MV-4-11 (cell line): Measurements from ENCODE around the gene RAX.

Experiments used
- DNase-seq: peaks from one replicate; lab custom pipeline; 2025; lab: John Stamatoyannopoulos, UW

Gene RAX

DNA sequence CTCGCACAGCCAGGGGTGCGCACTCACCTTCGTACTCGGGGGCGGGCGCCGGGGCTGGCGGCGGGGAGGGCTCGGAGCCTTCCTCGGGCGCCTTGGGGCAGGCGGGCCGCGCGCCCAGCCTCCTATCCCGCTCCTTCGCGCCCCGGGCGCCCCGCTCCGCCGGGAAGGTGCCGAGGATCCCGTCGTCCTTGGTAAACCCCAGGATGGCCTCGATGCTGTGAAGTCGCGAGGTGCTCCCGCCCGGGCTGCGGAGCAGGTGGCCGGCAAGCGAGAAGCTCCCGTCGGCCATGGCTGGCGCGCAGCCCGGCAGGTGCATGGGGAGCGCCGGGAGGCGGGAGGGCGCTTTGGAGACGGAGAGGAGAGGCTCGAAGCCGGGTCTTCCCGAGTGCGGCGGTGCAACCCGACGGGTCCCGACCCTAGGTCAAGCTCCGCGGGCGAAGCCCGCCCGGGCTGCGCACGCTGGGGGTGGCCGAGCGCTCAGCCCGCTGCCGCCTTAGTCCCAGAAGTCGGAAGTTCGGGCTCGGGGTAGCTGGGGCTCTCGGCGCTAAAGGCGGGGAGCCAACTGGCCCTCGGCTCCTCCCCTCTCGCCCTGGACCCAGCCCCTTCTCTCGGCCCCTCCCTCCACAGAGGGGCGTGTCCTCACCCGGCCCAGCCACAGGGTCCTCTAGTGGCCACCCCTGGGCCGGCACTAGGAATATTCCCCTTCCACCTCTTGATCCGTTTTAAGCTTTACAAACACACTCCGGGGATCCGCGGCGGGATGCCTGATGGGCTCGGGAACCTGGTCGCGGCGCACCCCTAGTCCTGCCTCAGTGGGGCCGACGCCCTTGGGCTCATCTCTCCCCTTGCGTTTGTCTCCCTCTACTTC is at the start of gene RAX:
RAX (minus strand) TSS at position 564 of the 868 bp plus-strand sequence; CDS start at position 316, 248 bp downstream.
- no peak for DNase-seq

DNA sequence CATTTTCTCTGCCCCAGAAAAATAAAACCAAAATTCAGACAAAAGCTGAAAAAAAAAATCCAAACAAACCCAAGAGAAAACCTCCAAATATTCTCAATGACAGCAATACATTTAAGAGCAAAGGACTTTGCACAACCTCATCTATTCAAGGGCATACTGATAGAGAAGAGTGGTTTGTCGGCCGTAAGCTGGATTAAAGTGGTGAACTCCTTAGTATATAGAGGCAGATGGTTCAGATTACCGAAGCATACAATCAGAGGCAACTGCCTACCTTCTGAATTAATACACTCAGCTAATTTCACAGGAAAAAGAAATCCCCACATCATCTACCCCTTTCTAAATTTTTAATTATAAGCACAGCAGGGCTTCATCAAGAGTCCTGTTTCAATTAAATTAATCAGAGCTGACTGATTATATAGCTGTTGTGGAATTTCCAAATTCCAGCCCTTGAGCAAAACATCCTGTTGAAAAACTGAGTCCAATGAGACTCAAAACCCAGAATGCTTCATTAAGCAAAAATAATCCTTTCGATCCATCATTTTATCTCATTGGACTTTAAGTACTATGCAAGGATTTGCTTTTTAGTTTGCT is 45.3 kb upstream of the RAX start, which contains the start of gene CPLX4:
CPLX4 (minus strand) TSS at position 190 of the 591 bp plus-strand sequence; CDS start at position 3, 187 bp downstream.
- DNase-seq, result no peak

DNA sequence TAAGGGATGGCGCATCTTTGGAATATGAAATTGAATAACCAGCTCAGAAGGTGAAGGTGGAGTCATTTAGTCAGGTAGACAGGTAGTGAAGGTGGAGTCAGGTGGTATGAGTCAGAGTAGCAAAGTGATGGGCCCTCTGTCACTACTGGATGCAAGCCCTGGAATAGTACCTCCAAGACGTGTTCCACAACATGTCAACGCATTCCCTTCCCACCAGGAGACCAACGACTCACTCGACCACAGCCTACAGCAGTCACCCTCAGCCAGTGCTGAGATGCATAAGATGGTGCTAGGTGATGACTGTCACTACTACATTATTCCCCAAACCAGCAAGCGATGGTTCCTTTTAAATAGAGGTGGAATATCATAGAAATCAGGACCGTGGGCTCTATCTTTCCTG is 38.4 kb upstream of the RAX start:
- no peak for DNase-seq

DNA sequence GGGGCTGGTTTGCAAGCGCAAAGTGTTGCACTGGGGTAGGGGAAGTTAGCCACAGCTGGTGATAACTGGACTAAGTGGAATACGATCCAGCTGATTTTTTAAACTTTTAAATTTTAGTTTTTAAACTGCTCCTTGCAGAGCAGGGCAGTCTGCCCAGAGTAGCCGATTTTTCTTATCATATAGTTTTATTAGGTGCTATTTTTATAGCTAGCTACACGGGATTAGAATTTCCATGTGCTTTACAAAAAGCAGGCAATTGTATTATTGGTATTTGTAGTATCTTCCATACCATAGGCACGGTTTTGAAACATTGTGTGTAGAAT is 35.6 kb upstream of the RAX start:
- DNase-seq, result no peak

DNA sequence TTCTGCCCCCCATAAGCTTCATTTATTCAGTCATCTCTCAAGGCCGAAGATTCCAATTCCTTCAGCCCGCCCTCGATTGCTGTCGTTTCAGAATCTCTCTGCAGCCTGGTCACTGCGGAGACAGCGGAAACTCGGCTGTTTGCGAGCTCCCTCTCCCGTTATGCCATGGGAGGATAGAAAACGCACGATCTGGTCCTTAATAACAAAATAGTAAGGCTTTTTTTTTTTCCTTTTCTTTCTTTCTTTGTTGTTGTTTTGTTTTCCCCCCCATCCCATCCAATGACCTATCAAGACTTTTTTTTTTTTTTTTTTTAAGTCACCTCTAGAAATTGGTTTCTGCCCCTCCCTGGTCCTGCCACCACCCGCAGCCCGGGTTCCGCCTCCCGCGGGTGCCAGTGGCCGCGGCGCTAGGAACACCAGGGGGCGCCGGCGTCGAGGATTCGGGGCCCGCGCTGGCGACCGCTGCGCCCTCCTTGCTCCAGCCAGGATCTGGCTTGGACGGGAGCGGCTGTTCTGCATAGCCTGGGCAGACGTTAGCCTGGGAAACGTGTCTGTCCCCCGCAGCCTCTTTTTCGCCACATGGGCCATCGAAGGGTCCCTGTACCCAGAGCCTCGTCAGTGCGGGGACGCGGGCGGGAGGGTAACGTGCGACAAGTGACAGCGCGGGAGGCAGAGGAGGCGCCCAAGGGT is 35.1 kb upstream of the RAX start:
- peak; percentile 28 for DNase-seq

DNA sequence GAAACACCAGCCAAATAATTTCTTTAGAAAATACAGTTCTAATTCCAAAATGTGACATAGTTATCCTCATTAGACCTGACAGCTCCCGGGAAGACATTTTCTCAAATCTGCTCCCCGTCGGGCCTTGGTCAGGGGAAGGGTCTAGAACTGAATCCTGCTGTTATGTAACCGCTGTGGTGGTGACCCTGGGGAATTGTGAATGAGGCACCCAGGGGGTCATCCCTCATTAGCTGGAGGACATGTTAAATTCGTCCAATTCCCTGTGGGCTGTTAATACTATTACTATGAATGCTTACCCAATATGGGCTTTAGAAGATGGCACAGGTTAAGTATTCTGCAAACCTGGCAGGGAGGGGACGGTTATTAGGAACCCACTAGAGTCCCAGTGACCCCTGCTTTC is 33.4 kb upstream of the RAX start:
- DNase-seq, result no peak

DNA sequence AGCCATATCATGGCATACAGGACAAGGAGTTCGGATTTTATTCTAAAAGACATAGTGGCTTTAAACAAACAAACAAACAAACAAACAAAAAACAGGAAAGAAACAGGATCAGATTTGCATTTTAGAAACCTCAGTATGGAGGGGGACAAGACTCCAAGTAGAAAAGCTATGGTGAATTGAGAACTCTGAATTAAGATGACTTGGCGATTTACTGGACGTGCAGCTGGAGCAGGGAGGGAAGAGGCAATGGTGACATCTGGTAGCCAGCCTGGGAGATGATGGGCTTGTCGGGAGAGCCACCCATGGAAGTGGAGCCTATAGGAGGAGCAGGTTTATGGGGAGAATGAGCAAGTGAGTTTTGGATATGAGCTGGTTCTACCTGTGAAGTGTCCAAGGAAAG is 32.0 kb upstream of the RAX start:
- no peak for DNase-seq

DNA sequence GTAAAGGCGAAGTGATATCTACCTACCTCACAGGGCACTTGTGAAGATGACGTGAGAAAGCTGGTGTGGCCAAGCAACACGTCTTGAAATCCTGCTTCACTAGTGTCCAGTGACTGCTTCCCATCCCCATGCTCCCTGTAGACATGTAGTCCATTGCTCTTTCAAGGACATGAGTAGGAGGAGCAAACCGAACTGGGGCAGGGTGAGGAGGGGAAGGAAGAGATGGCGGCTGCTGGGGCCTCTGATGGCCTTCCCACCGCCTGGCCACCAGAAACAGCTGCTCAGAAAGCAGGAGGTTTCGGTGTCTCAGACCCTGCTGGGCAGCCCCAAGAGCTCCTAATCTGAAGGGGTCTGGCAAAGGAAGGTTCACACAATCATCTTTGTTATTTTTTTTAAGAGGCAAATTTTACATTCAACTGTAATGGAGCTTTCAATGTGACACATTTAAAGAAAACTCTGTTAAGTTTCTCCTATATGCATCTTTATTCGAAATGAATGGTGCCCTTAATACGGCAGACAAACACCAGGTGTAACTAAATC is 30.5 kb upstream of the RAX start:
- DNase-seq, result no peak

DNA sequence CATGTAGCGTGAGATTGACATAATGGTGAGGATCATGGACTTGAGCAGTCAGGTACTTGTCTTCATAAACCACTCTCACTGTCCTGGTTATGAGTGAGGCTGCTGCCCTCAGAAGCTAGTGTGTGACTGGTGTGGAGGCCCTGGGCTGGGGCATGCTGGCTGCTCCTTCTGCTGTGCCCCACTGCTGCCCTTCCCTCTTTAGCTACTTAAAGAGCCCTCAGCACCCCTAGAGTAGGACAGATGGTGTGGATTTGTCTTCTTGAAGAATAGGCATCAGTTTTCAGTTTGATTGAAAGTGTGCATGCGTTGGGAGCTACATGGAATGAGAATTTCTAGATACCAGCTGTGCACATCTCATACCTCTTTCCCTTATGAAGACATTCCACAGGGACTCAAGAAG is 29.8 kb upstream of the RAX start:
- DNase-seq, result no peak

DNA sequence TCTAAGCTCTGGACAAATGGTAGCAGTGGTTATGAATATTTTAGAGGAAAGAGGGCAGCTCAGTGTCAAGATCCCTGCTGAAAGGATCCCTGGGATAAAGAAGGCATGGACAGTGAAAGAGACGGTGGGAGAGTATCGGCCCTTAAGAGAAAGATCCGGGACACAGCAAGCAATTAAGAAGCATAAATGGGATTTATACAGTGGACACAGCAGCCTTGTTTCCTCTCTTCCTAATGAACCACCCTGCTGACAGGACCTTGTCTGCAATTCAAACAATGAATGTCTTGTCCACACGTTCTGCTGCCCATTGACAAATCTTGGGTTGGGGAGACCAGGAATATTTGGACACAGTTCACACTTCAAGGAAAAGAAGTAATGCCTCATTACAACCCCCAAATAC is 28.7 kb upstream of the RAX start:
- no peak for DNase-seq

DNA sequence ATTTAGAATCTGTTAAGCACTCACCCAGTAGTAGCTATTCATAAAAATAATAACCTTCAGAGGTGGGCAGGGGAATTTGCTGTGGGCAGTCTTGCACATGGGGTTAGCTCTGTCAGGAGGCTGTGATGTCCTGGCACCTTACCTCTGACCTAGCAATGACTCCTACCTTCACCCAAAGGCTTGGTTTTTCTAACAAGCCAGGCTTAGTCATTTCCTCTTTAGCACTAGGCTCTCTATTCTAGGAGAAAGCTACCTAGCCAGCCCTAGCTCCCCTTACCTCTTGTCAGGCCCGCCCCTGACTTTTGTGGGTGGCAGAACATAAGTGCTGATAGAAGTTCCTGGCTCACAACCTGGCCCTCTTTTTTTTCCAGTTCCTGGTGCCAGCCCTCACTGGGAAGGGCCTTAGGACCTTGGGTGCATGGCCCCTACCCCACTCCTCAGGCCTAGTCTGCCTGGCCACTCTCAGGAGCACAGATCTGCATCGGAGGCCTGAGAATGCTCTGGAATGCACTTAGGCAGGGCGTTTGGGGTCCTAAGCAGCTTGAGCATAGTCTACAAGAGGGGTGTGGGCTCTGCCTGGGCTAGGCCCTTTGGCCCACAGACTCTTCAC is 27.5 kb upstream of the RAX start:
- DNase-seq, result no peak

DNA sequence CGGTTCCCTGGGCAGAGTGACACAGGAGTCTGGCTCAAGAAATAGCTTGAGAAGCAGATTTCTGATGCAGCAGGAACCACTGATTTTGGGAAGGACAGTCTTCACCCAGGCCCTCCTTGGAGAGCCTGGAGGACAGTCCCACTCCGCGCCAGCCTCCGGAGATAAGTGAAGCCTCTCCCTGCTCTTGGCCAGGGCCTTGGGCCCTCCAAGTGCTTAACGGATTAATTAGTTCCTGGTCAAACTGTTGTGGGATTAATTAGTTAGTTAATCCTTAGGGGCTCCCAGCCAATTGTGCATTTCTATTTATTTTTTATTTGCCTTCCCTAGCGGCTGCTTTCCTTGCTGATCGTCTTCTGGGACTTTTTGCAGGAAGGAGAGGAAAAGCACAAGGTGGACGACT is 25.6 kb upstream of the RAX start:
- DNase-seq, result no peak

DNA sequence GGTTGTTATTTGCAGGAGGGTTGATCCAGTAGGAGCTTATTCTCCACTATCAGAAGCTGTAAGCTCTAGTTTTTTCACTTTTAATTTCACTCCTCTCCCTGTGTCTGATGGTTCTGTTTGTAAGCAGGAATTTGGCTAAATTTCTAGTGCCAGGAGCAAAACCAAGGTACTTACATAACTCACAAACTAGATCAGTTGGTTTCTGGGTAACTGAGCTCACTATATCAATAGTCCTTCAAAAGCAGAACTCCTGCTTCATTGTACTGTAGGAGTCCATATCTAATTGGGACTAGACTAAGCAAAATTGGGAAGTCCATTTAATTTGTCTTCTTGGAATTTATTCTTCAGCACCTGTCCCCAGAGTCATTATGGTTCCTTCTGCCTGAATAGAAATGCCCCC is 20.1 kb upstream of the RAX start:
- DNase-seq, result no peak

DNA sequence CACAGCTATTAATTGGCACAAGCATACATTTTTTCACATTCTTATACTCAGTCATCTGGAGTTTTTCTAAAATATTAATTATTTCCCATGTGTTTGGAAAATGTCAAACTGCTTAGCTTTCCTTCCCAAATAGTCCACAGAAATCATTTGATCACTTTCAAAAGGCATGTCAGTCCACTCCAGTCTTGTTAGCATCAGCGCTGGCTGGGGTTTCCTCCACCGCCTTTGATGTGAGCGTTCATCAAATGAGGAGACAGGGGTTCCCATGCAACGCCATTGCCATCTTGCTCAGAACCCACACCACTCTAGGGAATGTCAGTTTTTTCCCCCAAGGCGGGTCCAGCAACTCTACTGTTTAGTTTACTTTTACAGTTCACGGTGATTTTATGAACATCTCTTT is 13.1 kb upstream of the RAX start:
- no peak for DNase-seq

DNA sequence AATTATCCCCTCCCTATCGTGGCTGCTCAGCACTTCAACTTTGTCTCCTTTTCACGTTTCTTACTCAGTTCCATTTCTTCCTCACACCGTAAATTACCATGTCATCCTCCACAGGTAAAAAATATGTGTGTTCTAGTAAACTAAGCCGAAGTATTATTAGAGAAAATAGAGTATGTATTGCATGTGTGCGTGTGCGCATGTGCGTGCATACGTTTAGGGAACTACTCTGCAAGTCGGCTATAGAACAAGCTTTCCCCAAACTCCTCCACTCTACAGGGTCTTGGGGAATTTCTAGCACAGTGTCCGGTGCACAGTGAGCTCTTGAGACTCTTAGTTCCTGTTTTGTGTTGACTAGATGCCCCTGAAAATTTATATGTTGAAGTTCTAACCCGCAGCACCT is 9.1 kb upstream of the RAX start:
- DNase-seq, result no peak

DNA sequence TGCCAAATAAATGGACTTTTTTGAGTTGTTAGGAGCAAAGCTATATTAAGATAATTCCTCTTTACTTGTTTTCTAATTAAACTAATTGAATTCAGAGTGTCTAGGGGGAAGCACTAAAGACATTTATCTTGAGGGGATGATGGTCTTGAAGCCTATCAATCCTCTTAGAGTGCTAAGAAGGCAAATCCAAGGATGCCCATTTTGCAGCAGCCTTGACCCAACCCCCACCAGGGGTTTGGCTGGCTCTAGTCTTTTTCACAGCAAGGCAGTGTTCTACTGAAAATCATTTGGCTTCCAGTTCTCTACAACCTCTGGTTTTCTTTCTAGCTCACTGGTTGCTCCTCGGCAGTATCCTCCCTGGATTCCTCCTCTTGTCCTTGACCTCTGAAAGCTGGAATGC is 6.5 kb upstream of the RAX start:
- no peak for DNase-seq

DNA sequence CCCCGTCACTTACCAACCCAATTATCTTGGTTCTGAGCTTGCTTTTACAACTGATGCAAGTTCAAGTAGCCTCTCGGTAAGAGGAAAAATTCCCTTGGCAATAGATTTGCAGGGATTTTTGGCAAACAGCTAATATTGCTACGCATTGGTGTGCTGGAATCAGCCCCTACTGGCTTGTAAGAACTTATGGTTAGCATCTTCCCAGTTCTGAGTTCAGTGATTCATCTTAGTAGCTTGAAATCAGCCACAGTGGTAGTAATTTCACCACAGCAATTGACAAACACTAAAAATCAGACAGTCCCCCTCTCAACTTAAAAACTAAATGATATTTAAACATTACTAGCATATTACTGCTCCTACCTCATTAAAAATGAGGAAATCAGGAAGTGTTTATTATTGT is 5.9 kb upstream of the RAX start:
- DNase-seq, result no peak

DNA sequence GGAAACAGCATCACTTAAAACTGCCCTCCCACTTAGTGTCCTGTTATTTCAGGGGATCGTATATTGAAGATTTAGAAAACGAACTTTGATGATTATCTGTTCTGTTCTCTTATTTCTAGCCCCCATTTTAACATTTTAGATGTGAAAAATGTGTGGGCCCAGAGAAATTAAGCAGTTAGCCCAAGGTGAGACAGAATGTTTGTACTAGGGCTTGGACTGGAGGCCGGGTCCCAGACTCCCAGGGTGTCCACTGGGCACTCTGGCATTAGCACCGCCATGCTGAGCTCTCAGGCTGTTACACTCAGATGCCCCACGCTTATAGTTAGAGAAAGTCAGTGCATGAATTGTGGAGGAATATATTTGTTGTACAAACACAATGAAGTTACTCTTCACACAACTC is 5.5 kb upstream of the RAX start:
- DNase-seq, result no peak

DNA sequence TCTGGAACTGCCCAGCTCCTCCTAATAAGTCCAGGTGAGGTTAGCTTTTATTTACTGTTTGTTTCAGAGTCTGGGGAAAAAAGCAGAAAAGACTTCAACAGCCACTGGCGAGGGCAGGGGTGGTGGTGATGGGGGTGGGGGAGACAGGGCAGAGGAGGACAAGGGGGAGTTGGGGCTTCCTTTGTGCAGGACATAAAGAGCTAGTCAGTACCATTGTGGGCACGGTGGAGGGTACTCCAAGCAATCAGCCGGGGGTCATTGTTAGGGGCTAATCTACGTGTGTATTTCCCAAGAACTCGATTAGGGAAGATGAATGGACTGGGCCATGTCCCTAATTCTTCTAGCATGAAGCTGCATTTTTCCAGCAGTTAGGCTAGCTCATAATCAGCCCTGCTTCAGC is 2.8 kb upstream of the RAX start:
- DNase-seq, result no peak

DNA sequence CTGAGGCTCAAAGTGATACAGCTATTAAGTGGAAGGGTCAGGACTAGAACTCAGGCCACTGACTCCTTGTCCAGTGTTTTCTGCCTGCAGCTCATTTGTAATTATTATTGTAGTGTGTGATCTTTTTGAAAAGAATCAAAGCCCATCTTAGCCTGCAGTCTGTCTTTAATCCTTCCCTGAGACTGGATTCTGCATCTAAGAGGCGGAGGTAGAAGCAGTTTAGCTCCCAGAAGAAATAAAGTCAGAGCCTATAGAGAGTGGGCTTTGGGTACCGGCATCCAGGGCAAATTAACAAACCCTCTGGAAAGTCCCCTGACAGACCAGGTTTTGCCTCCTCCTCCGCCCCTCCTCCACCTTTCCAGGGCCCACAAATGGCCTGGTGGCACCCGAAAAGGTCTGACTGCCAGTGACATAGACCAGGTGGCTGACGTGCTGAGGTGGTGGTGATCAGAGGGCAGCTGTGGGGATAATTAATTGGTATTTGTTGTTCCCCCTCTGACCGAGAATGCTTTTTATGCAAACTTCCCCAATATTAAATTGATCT is 2.2 kb upstream of the RAX start:
- DNase-seq, result no peak

DNA sequence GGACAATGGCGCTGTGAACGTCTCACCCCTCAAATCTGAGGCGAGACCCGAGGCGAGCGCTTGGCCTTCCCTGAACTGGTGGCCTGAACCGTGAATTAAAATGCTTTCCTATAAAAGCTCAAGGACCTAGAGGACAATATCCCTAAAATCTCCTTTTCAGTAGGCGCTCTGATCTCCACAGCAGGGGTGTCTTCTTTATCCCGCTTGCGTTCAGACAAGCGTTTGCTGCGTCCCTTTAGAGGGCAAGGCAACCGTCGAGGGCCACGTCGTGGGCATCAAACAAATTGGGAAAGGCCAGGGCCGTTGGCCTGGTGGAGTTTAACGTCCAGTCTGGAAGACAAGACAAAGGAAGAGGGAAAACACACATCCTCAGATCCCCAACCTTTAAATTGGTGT is 1.3 kb upstream of the RAX start:
- DNase-seq, result no peak
